GM21381 (cell line): ENCODE results near the gene NUP93.

Experiments used
- ATAC-seq: cut with Tn5 transposase; IDR thresholded peaks from one replicate; pipeline ENCODE4 v1.9.1; 2021; ENCODE audit warnings: mild to moderate bottlenecking, moderate library complexity; ENCODE audit not compliant: unreplicated experiment

NUP93 gene

GRCh38 chr16:56741399-56741798 is 11.5 kb downstream of the NUP93 start:
- ATAC-seq: no peak

DNA sequence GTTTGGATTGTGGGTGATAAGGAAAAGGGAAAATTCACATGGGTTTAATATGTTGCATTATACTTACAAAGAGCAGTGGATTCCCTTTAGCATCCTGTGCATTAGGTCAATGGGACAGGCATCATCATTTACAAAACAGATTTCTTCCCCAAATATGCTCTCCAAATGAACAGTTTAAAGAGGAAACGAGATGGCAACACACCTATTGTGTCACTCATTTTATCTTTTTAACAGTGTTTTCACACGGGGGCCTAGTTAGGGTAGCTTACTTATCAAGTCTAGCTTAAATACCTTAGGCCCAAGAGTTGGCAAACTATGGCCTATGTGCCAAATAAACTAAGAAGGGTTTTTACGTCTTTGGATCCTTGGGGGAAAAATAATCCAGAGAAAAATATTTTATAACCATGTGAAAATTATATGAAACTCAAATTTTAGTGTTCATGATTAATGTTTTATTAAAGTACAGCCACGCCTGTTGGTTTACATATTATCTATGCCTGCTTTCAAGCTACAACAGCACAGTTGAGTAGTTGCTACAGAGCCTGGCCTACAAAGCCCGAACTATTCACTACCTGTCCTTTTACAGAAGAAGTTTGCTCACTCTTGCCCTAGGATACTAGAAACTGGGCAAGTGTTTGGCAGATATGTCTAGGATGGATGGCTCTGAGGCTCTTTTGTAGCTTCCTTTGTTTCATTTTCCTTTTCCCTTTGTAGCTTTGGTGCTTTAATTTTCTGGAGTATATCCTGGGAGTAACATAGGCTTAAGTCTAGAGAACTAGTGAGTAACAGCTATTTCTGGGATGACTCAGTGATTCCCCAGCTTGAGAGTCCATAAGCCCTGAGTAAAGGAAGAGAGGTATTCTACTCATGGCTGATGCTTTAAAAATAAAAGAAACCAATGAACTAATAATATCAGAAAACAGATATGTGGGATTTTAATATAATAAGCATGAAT is 12.4 kb downstream of the NUP93 start:
- ATAC-seq: no peak

- ATAC-seq: no peak
Observed at GRCh38 chr16:56743840-56744239, 13.9 kb downstream of the NUP93 start.

DNA sequence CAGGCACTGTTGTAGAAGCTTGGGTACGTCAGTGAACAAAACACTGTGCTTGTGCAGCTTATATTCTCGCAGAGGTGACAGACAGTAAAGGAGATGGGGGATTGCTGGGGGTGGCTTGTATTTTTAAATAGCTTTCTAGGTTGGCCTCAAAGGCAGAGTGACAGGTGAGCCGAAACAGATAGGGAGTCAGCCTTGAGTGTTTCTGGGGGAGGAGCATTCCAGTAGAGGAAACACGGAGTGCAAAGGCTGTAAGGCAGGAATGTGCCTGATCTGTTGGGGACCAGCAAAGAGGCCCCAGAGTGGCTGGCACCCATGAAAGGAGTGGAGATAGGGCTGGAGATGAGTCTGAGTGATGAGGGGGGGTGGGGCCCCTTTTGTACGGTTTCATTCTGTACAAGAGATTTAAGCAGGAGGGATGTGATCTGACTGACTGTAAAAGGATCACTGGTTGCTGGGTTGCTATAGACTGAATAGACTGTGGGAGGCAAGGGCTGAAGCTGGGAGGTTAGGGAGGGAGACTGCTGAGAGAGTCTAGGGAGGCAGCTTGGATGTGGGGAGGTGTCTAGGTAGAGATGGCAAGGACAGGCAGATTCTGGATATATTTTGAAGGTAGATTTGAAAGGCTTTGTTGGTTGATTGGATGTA is 15.2 kb downstream of the NUP93 start:
- ATAC-seq: no peak

DNA sequence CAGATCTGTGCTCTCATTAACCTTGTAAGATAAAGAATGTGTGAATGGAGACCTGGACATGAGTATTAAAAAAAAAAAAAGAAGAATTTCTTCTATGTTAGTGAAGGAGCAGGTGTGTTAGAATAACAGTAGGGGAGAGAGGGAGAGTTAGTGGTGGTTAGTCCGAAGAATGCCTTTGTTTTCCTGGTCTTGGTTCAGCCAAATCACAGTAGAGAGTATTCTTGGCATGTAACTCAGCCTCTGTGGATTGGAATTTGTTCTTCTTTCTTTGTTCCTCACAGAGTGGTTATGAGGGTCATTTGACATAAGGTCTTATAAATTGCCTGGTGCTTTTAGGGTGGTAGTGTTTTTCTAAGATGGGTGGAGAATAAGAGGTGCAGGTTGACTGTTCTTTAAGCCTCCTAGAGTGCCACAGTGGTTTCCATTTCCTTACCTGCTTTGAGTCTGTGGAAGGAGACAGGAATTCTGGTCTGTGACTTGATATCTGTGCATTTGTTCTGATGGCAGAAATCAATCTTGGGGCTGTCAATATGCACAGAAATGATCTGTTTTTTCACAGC is 17.6 kb downstream of the NUP93 start:
- no peak for ATAC-seq

GRCh38 chr16:56748191-56748590 is 18.3 kb downstream of the NUP93 start:
- ATAC-seq: no peak

DNA sequence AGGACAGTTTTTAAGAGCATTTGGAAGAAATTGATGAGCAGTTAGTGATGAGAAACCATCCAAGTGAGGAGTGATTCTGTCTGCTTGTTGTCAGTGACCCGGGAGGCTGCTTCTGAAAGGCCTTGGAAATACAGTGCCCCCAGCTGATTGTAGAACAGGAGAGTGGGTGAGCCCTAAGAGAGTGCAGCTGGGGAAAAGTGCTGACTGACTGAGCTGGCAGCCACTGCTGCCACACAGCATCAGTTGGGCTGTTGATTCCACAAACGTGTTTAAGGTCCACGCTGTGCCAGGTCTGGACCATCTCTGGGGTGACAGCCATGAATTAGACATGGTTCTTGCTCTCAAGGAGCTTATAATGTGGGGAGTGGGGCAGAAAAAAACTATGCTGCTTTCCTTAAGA is 18.9 kb downstream of the NUP93 start:
- no peak for ATAC-seq

GRCh38 chr16:56749672-56750491 is 20.0 kb downstream of the NUP93 start:
- no peak for ATAC-seq

DNA sequence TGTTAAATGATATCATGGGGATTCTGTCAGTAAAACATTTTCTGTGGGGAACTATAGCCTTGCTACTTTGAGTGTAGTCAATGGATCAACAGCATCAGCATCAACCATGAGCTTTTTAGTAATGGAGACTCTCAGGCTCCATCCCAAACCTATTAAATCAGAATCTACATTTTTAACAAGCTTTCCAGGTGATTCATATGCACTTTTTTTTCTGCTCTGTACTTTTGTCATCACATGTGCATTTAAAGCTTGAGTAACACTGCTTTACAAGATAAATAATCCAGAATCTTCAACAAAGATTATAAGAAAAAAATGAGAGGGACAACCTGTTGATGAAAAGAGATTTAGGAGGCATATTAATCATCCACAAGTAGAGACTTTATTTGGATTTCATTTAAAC is 23.5 kb downstream of the NUP93 start:
- ATAC-seq: no peak

GRCh38 chr16:56755038-56755437 is 25.1 kb downstream of the NUP93 start:
- ATAC-seq: no peak

DNA sequence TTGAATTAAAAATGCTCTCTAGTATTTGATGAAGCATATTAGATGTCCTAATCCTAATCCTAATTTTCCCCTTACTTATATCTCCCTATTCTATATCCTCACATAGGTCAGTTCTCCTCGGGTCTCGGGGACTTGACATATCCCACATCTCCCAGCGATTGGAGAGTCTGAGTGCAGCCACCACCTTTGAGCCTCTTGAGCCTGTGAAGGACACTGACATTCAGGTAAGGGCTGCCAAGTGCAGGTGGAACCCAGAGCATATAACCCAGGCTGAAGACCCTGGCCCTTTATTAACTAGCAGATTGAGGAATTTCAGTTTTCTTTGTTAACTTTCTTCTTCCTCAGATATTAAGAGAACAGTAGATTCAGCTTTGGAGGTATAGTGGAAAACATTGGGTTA is 28.5 kb downstream of the NUP93 start:
- ATAC-seq: no peak

DNA sequence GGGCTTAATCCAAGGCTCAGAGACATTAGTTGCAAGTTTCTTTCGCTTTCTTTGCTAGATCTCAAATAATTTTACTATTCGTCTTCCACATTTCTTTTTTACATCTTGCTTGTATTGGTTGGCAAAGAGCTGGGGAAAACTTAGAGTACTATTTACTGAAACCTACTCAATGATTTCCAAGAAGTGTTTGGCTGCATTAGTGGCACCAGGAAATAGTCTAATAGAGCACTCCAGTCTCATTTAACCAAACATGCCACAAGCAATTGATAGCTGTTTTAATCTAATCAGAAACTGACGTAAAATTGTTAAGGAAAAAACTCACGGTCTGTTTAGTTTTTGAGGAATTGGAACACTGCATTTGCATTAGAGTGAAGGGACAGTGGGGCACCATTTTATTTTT is 29.0 kb downstream of the NUP93 start:
- no peak for ATAC-seq

GRCh38 chr16:56763291-56763916 is 33.5 kb downstream of the NUP93 start:
- no peak for ATAC-seq

- ATAC-seq: no peak
Observed at GRCh38 chr16:56764835-56765234, 34.9 kb downstream of the NUP93 start.

GRCh38 chr16:56765949-56766348 is 36.0 kb downstream of the NUP93 start:
- ATAC-seq: no peak

- ATAC-seq: no peak
Observed at GRCh38 chr16:56767024-56767423, 37.1 kb downstream of the NUP93 start.

DNA sequence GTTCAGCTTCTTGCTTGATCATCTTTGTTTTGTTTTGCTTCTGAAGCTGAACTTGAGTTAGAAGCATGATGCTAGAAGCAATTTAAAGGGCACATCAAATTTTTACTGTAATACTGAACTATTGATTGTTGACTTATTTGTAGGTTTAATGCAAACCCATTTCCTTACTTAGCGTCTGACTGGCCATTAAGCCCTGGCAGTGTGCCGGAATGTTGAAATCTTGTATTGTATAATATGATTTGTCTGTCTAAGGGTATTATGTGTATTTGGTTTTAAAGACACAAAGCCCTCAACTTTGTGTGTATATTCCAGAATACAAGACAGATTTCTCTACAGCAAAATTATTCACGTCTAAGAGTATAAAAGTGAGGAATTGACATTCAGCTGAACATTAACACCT is 39.7 kb downstream of the NUP93 start:
- ATAC-seq: no peak

DNA sequence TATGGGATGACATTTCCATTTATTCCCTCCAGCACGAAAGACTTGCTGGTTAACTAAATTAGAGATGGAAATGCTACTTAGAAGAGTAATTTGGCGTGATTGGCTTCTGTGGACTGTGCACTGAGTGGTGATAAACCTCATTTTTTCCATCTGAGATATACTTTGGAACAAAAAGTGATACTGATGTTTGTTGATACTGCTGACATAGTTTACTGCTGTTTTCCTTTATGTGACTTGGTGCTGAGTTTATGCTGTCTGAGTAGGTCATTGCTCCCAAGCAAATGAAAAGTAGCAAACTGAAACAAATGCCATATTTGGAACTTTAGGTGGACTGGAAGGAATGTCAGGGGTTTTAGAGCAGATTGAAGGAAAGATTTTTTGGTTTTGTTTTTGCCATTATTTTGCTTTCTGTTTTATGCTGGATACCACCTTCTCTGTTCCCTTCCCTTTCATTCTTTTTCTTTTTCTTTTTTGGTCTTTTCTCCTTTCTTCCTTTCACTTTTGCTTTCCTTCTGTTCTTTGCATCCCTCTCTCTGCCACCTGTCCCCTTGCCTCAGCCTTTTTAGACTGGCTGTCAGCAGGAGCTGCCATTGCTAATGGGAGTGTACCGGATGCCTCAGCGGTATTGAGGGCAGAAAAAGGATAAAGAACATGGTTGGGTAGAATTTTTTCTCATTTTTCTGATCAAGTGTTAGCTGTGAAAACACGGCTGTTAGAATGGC is 41.8 kb downstream of the NUP93 start:
- no peak for ATAC-seq

DNA sequence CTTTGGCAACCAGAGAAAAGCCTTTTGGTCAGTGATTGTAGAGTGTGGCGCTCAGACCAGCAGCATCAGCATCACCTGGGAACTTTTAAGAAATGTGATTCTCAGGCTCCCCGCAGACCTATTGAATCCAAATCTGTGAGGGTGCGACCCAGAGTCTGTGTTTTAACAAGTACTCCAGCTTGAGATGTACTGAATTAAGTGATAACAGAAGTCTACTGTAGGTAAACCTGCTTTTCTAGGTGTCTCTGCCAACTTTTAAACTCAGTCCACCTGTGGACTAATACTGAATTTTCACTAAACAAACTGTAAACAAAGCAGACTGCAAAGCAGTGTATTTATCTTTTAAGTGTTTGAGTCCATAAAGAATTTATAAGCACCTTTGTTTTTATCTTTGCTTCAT is 43.6 kb downstream of the NUP93 start:
- ATAC-seq: no peak
